Pons (tissue), 1 donor: ENCODE measurements around the gene DAZAP1.
"Not testable (repeated sequence)": the region's sequence is repeated elsewhere in the genome, so short reads cannot be mapped to it uniquely, and the experiment has no call there.

Experiments
- DNase-seq: peaks from one replicate; pipeline ENCODE4 v3.0.0-alpha.2; 2016; ENCODE audit warnings: low spot score

The DAZAP1 gene

DNA sequence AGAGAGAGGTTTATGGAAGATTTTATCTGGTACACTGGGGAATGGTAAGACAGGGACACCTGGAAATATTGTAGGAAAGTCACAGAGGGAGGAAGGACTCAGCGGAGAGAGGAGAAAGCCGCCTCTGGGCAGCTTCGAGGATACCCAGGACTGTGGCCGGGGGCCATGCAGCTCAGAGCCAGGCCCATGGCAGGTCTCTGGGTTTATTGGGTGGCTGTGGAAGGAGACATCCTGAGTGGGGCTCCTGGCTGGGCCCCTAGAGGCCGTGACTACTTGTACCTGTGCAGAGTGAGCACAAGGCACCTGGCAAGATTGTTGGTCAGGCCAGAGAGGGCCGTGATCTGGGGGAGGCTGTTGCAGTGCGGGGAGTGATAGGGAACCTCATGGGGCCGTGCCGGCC is 3.4 kb downstream of the DAZAP1 start:
- DNase-seq, result no peak

DNA sequence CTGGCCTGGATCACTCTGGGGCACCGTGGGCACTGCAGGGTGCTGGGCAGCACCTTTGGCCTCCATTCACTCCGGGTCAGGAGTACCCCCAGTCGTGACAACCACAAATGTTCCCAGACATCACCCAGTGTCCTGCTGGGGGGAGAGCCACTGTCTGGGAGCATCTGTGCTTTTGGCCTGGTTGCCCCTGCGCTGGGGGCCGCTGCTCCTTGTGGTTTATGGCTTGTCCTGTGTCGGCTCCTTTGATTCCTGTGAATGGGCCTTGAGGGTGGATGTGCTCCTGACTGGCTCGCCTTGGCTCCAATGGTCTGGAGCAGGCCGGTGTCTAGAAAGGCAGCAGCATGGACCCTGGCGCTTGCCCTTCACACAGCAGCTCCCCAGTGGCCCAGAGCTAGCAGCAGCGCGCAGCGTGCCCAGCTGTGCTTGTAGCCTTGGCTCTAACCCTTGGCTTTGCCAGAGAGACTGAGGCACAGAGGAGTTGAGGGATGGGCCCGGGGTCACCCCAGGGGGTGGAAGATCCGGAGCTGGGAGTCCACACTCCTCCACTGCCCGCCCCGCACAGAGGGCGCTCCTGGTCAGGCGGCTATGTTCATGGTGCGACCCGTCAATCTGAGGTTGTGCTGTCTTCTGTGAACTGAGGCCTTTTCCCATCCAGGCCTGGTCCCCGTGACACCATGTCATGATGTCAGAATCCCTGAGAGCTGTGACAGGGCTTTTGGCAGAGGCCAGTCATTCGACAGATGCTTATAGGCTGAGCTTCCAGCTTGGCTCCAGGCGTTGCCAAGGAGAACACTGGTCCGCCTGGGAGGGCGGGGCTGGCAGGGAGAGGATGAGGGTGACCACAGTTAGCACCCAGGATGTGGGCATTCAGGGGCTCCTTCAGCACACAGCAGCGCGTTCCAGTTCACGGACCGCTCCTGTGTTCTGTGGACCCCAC is 4.1 kb downstream of the DAZAP1 start:
- DNase-seq, result peak; percentile 99

GRCh38 chr19:1412323-1412923 is 5.0 kb downstream of the DAZAP1 start:
- DNase-seq, result no peak

GRCh38 chr19:1412995-1413800 is 5.8 kb downstream of the DAZAP1 start:
- no peak for DNase-seq

GRCh38 chr19:1416014-1416841 is 8.8 kb downstream of the DAZAP1 start:
- DNase-seq, result no peak

DNA sequence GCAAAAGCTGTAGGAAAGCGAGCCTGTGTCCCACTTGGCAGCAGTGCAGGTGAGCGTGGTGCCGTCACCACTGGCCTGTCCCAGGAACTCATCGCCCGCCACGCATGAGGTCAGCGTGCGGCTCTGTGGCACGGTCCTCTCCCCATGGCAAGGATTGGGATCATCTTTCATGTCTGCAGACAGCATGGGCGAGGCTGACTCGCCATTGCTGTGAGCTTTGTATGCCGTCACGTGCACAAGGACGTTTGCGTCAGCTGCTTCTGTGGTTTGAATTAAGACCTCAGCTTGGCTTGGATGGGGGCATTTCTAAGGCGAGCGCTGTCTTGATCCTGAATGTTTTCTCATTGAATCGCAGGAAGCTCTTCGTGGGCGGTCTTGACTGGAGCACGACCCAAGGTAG is 9.8 kb downstream of the DAZAP1 start:
- DNase-seq, result no peak

DNA sequence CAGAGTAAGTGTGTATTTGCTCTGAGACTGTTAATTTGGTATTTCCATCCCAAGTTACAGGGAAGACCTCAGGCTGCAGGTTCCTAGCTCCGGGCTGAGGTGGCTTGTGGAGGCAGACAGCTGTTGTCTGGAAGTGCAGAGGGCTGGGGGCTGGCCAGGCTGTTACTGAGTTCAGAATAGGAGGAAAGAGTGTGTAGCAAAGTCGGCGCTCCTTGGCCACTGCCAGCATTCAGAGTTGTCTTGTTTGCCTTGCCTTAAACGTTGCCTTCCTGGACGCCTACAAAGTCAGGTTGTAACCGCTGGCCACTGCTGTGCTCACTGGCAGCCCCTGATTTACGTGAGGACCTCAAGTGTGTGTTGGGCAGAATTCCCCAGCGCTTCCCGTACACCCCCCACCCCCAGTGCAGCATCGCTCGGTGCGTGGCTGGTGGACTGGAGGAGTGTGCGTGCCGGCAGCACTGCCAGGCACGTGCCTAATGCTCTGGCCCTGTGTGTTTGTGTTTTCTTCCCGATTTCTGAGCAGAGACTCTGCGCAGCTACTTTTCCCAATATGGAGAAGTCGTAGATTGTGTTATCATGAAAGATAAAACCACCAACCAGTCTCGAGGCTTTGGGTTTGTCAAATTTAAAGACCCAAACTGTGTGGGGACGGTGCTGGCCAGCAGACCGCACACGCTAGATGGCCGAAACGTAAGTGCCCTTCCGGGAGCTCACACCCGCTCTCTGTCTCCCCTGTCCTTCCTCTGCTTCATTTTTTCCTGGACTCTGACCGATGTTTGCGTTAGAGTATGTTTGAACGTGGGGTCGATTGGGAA is 10.5 kb downstream of the DAZAP1 start:
- no peak for DNase-seq

DNA sequence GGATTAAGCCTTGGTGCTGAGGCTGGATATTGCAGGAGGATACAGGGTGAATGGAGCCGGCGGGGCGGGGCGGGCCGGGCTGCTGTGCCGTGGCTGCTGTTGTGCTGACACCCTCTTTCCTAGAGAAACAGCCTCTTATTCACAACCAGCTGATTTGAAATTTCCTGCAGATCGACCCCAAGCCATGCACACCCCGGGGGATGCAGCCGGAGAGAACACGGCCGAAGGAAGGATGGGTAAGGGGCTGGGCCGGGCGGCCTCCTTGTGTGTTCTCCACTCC is 11.1 kb downstream of the DAZAP1 start:
- no peak for DNase-seq

DNA sequence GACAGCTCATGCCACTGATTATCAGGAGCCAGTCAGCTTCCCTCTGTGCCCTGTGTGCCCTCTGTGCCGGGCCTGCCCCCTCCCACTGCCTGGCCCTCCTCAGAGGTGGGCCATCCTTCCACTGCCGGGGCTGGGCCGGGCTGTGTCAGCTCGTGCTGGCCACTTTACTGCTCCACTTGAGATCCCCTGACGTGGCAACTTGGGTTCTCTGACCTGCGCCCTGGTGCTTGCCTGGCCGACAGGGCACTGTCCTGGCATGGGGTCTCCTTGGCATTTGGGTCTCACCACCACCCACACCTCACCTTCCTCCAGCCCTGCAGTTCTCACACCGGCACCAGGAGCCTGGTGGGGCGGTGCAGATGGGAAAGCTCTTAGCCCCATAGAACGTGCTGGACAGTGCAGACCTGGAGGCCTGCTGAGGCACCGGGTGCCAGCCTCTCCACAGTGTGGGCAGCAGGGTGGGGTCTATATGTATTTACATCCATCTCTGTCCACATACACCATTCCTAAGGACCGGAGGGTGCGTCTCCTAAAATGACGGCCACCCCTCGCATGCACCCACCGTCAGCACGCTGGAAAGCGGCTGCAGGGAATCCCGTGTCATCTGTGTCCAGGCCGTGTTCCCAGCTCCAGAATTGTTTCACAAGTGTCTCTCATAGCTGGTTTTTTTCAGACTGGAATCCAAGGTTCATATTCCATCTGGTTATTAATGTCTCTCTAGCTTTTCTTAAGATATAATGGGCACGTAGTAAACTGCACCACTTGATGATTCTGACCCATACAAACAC is 11.8 kb downstream of the DAZAP1 start:
- no peak for DNase-seq

DNA sequence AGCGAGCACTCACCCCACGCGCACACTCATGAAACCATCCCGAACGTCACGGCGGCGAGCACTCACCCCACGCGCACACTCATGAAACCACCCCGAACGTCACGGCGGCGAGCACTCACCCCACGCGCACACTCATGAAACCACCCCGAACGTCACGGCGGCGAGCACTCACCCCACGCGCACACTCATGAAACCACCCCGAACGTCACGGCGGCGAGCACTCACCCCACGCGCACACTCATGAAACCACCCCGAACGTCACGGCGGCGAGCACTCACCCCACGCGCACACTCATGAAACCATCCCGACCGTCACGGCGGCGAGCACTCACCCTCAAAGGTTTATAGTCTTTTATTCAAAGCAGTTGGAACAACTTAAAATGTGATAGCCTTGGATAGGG is 12.7 kb downstream of the DAZAP1 start:
- DNase-seq, result not testable (repeated sequence)

GRCh38 chr19:1420590-1420989 is 13.2 kb downstream of the DAZAP1 start:
- no peak for DNase-seq

DNA sequence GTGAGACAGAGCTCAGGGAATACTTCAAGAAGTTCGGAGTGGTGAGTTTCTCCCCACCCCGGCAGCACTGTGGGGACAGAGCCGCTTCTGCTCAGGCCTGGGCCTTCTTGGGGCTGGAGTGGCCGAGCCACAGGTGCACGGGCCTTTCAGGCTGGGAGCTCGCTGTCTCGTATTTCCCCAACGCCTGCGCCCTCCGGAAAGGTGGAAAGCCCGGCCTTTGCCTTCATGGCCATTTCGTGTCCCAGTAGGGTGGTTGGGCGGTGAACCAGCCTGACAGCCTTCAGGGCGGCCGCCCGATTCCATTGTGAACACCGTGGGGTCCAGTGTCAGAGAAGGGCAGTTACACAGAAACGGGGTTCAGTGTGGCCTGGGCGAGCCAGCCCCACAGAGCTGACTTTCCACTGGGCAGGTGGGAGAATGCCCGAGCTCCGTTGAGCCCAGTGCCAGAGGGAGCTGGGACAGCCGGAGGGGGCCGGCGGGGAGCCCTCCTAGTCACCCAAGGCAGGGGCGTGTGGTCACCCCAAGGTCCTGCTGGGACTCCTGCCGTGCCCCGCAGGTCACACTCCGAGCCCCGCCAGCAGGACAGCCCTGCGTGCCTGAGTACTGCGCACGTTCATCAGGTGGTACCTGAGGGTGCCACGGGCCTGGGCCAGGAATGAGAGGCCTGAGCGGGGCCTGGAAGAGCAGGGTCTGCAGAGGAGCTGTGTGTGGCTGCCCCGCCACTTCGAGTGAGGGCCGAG is 14.0 kb downstream of the DAZAP1 start:
- DNase-seq, result no peak

DNA sequence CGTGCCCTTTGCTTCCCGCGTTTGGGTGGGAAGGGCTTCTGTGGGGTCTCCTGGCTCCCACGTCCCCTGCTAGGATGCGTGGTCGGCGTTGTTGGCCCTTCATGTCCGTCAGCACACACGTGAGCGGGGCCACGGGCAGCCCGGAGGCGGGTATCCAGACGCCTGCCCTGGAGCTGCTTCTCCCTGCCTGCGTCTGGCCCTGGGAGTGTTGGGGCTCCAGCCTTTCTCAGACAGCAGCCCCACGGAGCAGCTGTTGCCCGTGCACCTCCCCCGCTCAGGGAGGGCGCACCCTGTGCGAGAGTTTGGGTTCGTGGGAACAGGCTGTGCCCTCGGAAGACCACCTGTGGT is 14.5 kb downstream of the DAZAP1 start:
- DNase-seq, result no peak

- DNase-seq, result no peak
These were observed 15.0 kb downstream of the DAZAP1 start for GRCh38 chr19:1422360-1422759.

DNA sequence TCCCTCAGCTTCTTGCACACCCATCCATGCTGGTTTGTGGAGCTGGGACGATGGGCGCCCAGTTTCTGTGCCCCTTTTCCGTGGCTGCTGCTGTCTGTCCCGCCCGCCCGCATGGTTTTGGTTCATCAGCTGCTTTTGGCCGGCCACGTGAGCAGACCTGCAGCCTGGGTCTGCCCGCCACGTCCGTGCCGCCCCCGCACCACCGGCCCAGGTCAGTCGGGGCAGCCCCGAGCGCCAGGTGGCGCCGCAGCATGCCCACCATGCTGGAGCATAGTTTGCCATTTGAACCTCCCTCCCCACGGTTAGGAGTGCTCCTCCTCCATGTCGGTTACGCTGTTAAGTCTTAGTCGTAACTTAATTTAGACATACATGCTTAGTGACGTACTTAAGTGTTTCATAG is 15.6 kb downstream of the DAZAP1 start:
- DNase-seq, result no peak

- no peak for DNase-seq
These were observed 16.2 kb downstream of the DAZAP1 start for GRCh38 chr19:1423436-1424191.

GRCh38 chr19:1424192-1424955 is 17.0 kb downstream of the DAZAP1 start:
- no peak for DNase-seq
